ENCODE results near the gene ENGASE.

Gene ENGASE

DNA sequence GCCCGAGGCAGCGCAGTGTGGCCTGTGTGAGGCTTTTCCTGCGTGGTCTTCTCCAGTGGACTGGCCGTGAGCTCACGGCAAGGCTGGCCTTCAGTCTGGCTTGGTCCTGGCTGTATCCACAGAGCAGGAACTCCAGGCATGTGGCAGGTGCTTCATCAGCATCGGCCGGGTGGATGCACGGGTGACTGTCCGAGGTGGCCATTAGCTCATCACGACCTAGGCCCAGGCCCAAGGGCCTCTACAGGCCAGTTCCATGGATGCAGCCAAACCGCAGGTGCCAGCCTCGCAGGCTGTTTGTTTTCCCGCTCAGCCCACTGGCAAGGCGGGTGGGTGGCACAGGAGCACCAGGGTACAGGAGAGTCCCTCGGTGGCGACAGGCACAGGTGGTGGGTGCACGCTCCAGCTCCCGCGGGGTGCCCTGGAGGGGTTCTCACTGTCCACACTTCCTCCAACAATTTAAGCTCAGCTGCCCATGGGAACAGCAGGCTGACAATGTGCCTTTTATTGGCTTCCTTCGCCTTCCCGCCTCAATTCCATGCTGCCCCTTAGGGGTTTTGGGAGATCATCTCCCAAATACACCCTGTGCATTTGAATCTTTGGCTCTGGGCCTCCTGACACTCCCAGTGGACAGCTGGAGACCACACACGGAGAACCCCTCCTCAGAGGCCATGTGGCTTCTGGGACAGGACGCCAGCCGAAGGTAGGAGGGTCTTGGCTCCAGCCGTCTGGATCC, 33.0 kb downstream of the ENGASE start:
- Histone ChIP-seq H3K14ac (ENCODE audit: low read length) (no peak overlapping the region), H3K9ac (ENCODE audit: low read depth, low read length, poor library complexity) (no peak overlapping the region), H3K4me1 (ENCODE audit: control insufficient read depth in 2 of 2, insufficient read depth in 1 of 2, low read depth in 1 of 2, low read length in 2 of 2) (peaks cover 0 to 9% of the 10 kb centered on the region in 2 donors), H3K23ac (ENCODE audit: low read depth, low read length, poor library complexity) (no peak overlapping the region), H2BK120ac (ENCODE audit: low read depth, low read length) (no peak overlapping the region), H3K27me3 (ENCODE audit: control insufficient read depth in 3 of 3, insufficient read depth in 3 of 3, low read depth in 1 of 3, low read length in 3 of 3) (peaks cover 0 to 75% (median 0%) of the 10 kb centered on the region in 3 experiments), H3K18ac (ENCODE audit: low read length) (peak overlapping the region; percentile 80), H3K4ac (ENCODE audit: low read length) (no peak overlapping the region), H3K4me2 (ENCODE audit: insufficient read depth, low read length, poor library complexity, severe bottlenecking) (no peak overlapping the region), H2AK5ac (ENCODE audit: low read depth, low read length) (peak overlapping the region; percentile 97), H2BK15ac (ENCODE audit: low read length) (peak overlapping the region; percentile 55), H3K4me3 (ENCODE audit: low read length in 2 of 2) (peak overlapping the region in 1 of 2 donors; percentile 1), H4K8ac (ENCODE audit: low read depth, low read length) (no peak overlapping the region), H2BK12ac (ENCODE audit: low read length) (no peak overlapping the region), H2BK5ac (ENCODE audit: low read length) (peak overlapping the region; percentile 75), H3K9me3 (replicated peaks in 1 of 2; ENCODE audit: control insufficient read depth in 2 of 2, insufficient read depth in 1 of 2, low read depth in 1 of 2, low read length in 2 of 2) (no peaks in the 10 kb centered on the region), H2AFZ (ENCODE audit: low read length) (no peak overlapping the region), H3K79me1 (ENCODE audit: low read depth, low read length) (peaks cover 1% of the 10 kb centered on the region), H3K27ac (replicated peaks; ENCODE audit: low read length) (no peak overlapping the region), H3K36me3 (replicated peaks in 1 of 2; ENCODE audit: control insufficient read depth in 2 of 2, insufficient read depth in 2 of 2, low read length in 2 of 2) (no peaks in the 10 kb centered on the region), H4K91ac (ENCODE audit: low read depth, low read length, poor library complexity) (no peak overlapping the region)
- DNase-seq (ENCODE audit: low spot score), result no peak
- WGBS, 2 donors (ENCODE audit: extremely low coverage in 2 of 2, insufficient read length in 2 of 2, insufficient replicate concordance in 1 of 2), result no CpG with 5 or more reads among the region's 25 CpGs

DNA sequence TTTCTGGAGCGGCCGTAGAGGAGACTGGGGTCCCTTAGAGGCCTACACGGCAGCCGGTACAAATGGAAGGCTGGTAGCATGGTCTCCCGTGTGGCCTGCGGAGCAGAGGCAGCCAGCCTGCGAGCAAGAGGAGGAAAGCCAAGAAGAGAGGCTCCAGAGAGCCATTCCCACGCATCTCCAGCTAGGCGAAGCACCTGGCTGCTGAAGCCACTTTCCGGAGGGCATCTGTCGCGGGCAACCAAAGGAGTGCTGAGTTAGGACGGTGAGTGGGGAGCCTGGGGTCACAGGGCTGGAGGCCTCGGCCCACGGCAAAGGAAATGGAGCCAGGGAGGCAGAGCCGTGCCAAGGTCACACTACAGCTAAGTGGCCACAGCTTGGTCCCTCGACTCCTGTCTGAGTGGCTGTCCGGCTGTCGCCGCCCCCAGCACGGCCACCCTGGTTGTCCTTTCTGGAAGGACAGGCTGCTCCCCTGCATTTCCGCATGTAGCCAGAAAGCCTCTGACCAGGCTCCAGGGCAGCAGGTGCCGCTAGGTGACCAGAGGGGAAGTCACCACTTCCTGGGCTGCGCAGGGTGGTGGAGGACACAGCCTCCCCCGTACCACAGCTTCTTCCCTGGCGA, 33.7 kb downstream of the ENGASE start:
- Histone ChIP-seq H3K4ac (ENCODE audit: low read length) (no peak overlapping the region), H3K9ac (ENCODE audit: low read depth, low read length, poor library complexity) (peak overlapping the region; percentile 77), H3K4me3 (ENCODE audit: low read length in 2 of 2) (no peak overlapping the region), H4K91ac (ENCODE audit: low read depth, low read length, poor library complexity) (no peak overlapping the region), H3K36me3 (replicated peaks in 1 of 2; ENCODE audit: control insufficient read depth in 2 of 2, insufficient read depth in 2 of 2, low read length in 2 of 2) (no peaks in the 10 kb centered on the region), H3K14ac (ENCODE audit: low read length) (peak overlapping the region; percentile 4), H2AFZ (ENCODE audit: low read length) (no peak overlapping the region), H3K9me3 (replicated peaks in 1 of 2; ENCODE audit: control insufficient read depth in 2 of 2, insufficient read depth in 1 of 2, low read depth in 1 of 2, low read length in 2 of 2) (no peaks in the 10 kb centered on the region), H2BK15ac (ENCODE audit: low read length) (no peak overlapping the region), H3K4me2 (ENCODE audit: insufficient read depth, low read length, poor library complexity, severe bottlenecking) (no peak overlapping the region), H3K18ac (ENCODE audit: low read length) (peak overlapping the region; percentile 89), H3K27me3 (ENCODE audit: control insufficient read depth in 3 of 3, insufficient read depth in 3 of 3, low read depth in 1 of 3, low read length in 3 of 3) (peaks cover 0 to 75% (median 0%) of the 10 kb centered on the region in 3 experiments), H3K23ac (ENCODE audit: low read depth, low read length, poor library complexity) (peak overlapping the region; percentile 22), H4K8ac (ENCODE audit: low read depth, low read length) (no peak overlapping the region), H3K79me1 (ENCODE audit: low read depth, low read length) (peaks cover 1% of the 10 kb centered on the region), H2AK5ac (ENCODE audit: low read depth, low read length) (peak overlapping the region; percentile 97), H2BK5ac (ENCODE audit: low read length) (peak overlapping the region; percentile 75), H3K27ac (replicated peaks; ENCODE audit: low read length) (no peak overlapping the region), H3K4me1 (ENCODE audit: control insufficient read depth in 2 of 2, insufficient read depth in 1 of 2, low read depth in 1 of 2, low read length in 2 of 2) (peaks cover 0 to 9% of the 10 kb centered on the region in 2 donors), H2BK120ac (ENCODE audit: low read depth, low read length) (no peak overlapping the region), H2BK12ac (ENCODE audit: low read length) (peak overlapping the region; percentile 8)
- no peak for DNase-seq (ENCODE audit: low spot score)
- no CpG with 5 or more reads among the region's 26 CpGs for WGBS, 2 donors (ENCODE audit: extremely low coverage in 2 of 2, insufficient read length in 2 of 2, insufficient replicate concordance in 1 of 2)

DNA sequence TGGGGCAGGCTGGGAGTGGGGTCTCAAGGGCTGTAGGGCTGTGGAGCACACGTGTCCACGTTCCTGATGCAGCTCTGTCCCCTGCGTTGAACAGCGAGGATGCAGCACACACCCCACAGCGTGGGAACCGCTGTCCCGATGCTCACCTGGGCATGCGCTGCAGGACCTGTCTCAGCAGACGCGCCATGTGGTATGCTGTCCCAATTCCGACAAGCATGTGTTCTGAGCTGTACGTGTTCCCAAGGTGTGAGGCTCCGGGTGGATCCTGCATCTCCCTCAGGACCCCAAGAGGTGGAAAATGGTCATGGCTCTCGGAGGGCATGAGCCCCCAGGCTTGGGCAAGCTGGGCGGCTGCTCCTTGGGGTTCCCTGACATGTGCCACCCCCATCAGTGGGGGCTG, 34.2 kb downstream of the ENGASE start:
- H3K18ac ChIP-seq (ENCODE audit: low read length), result peak overlapping the region; percentile 66
- no peak overlapping the region for H4K8ac ChIP-seq (ENCODE audit: low read depth, low read length)
- H2BK120ac ChIP-seq (ENCODE audit: low read depth, low read length), result peak overlapping the region; percentile 55
- H3K36me3 ChIP-seq (replicated peaks in 1 of 2; ENCODE audit: control insufficient read depth in 2 of 2, insufficient read depth in 2 of 2, low read length in 2 of 2), result no peaks in the 10 kb centered on the region
- WGBS, 2 donors (ENCODE audit: extremely low coverage in 2 of 2, insufficient read length in 2 of 2, insufficient replicate concordance in 1 of 2), result no CpG with 5 or more reads among the region's 15 CpGs
- H3K27me3 ChIP-seq (ENCODE audit: control insufficient read depth in 3 of 3, insufficient read depth in 3 of 3, low read depth in 1 of 3, low read length in 3 of 3), result peaks cover 0 to 79% (median 0%) of the 10 kb centered on the region in 3 experiments
- peaks cover 0 to 9% of the 10 kb centered on the region in 2 donors for H3K4me1 ChIP-seq (ENCODE audit: control insufficient read depth in 2 of 2, insufficient read depth in 1 of 2, low read depth in 1 of 2, low read length in 2 of 2)
- no peak overlapping the region for H2AFZ ChIP-seq (ENCODE audit: low read length)
- H2BK15ac ChIP-seq (ENCODE audit: low read length), result no peak overlapping the region
- no peak overlapping the region for H3K4me3 ChIP-seq (ENCODE audit: low read length in 2 of 2)
- peak overlapping the region; percentile 77 for H3K9ac ChIP-seq (ENCODE audit: low read depth, low read length, poor library complexity)
- no peak overlapping the region for H3K27ac ChIP-seq (replicated peaks; ENCODE audit: low read length)
- H3K14ac ChIP-seq (ENCODE audit: low read length), result peak overlapping the region; percentile 4
- peak overlapping the region; percentile 8 for H2BK12ac ChIP-seq (ENCODE audit: low read length)
- H2BK5ac ChIP-seq (ENCODE audit: low read length), result no peak overlapping the region
- no peak for DNase-seq (ENCODE audit: low spot score)
- H3K79me1 ChIP-seq (ENCODE audit: low read depth, low read length), result peaks cover 1% of the 10 kb centered on the region
- H3K23ac ChIP-seq (ENCODE audit: low read depth, low read length, poor library complexity), result peak overlapping the region; percentile 22
- no peaks in the 10 kb centered on the region for H3K9me3 ChIP-seq (replicated peaks in 1 of 2; ENCODE audit: control insufficient read depth in 2 of 2, insufficient read depth in 1 of 2, low read depth in 1 of 2, low read length in 2 of 2)
- H2AK5ac ChIP-seq (ENCODE audit: low read depth, low read length), result peak overlapping the region; percentile 97
- no peak overlapping the region for H3K4ac ChIP-seq (ENCODE audit: low read length)
- H3K4me2 ChIP-seq (ENCODE audit: insufficient read depth, low read length, poor library complexity, severe bottlenecking), result no peak overlapping the region
- peak overlapping the region; percentile 81 for H4K91ac ChIP-seq (ENCODE audit: low read depth, low read length, poor library complexity)

DNA sequence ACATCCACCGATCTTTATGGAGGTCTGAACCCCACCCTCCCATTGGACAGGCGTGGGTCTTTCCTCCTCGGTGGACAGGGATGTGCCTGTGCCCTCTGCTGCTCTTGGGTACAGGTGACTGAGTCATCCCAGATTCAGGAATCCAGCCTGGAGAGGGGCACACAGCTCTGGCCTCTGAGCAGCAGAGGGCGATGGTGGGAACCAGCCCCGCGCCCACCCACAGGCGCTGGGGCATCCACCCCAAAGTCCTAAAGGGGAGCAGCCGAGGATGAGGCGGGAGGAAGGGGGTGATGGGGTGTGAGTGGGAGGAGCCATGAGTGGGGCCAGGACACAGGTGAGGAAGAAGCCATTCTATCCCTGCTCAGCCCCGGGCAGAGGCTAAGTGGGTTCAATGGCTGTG, 35.0 kb downstream of the ENGASE start:
- peak overlapping the region; percentile 1 for H2AK5ac ChIP-seq (ENCODE audit: low read depth, low read length)
- H3K27ac ChIP-seq (replicated peaks; ENCODE audit: low read length), result no peak overlapping the region
- H3K36me3 ChIP-seq (replicated peaks in 1 of 2; ENCODE audit: control insufficient read depth in 2 of 2, insufficient read depth in 2 of 2, low read length in 2 of 2), result no peaks in the 10 kb centered on the region
- H3K4me2 ChIP-seq (ENCODE audit: insufficient read depth, low read length, poor library complexity, severe bottlenecking), result no peak overlapping the region
- peak; percentile 23 for DNase-seq (ENCODE audit: low spot score)
- H3K9me3 ChIP-seq (replicated peaks in 1 of 2; ENCODE audit: control insufficient read depth in 2 of 2, insufficient read depth in 1 of 2, low read depth in 1 of 2, low read length in 2 of 2), result no peaks in the 10 kb centered on the region
- H3K23ac ChIP-seq (ENCODE audit: low read depth, low read length, poor library complexity), result no peak overlapping the region
- H2BK5ac ChIP-seq (ENCODE audit: low read length), result no peak overlapping the region
- WGBS, 2 donors (ENCODE audit: extremely low coverage in 2 of 2, insufficient read length in 2 of 2, insufficient replicate concordance in 1 of 2), result no CpG with 5 or more reads among the region's 10 CpGs
- no peak overlapping the region for H2BK12ac ChIP-seq (ENCODE audit: low read length)
- H3K14ac ChIP-seq (ENCODE audit: low read length), result no peak overlapping the region
- no peak overlapping the region for H4K8ac ChIP-seq (ENCODE audit: low read depth, low read length)
- H3K27me3 ChIP-seq (ENCODE audit: control insufficient read depth in 3 of 3, insufficient read depth in 3 of 3, low read depth in 1 of 3, low read length in 3 of 3), result peaks cover 0 to 79% (median 0%) of the 10 kb centered on the region in 3 experiments
- H3K4me1 ChIP-seq (ENCODE audit: control insufficient read depth in 2 of 2, insufficient read depth in 1 of 2, low read depth in 1 of 2, low read length in 2 of 2), result peaks cover 0 to 14% of the 10 kb centered on the region in 2 donors
- no peak overlapping the region for H3K9ac ChIP-seq (ENCODE audit: low read depth, low read length, poor library complexity)
- no peak overlapping the region for H2AFZ ChIP-seq (ENCODE audit: low read length)
- no peak overlapping the region for H3K4me3 ChIP-seq (ENCODE audit: low read length in 2 of 2)
- no peak overlapping the region for H4K91ac ChIP-seq (ENCODE audit: low read depth, low read length, poor library complexity)
- H2BK15ac ChIP-seq (ENCODE audit: low read length), result peak overlapping the region; percentile 97
- peak overlapping the region; percentile 89 for H3K18ac ChIP-seq (ENCODE audit: low read length)
- no peak overlapping the region for H3K4ac ChIP-seq (ENCODE audit: low read length)
- peaks cover 1% of the 10 kb centered on the region for H3K79me1 ChIP-seq (ENCODE audit: low read depth, low read length)
- no peak overlapping the region for H2BK120ac ChIP-seq (ENCODE audit: low read depth, low read length)

All from neuronal stem cell (in vitro differentiated cells).